K562 (cell line): Measurements from ENCODE around the gene SOAT2. TPM values are rescaled to one million over a fixed set of nuclear protein-coding genes. Genes with fewer than 3 reads are reported as not detected.

ENCODE experiments used
- ATAC-seq: fragments of 200-7000 bp; cut with Tn5 transposase; 3 replicates; pipeline ENCODE4 v1.9.1; 2020; ENCODE audit warnings: moderate library complexity
- BruUV-seq: library from RNA; stranded (reverse); fragments of 400-500 nt; replicated peaks from 2 replicates; lab custom pipeline; 2021; lab: Mats Ljungman, UMichigan
- CTCF ChIA-PET: fragments of 300-600 bp; formaldehyde crosslinking; extraction: SDS; loops from one replicate; lab custom pipeline; 2021; ENCODE audit warnings: low intra/inter-chr PET ratio; lab: Yijun Ruan, JAX
- POLR2A ChIA-PET: fragments of 300-600, 350-650 bp; sonication (Branson Sonifier 250); formaldehyde crosslinking; extraction: SDS; loops from one replicate; lab custom pipeline; 2021; ENCODE audit warnings: antibody characterized with exemption, inconsistent platforms; lab: Yijun Ruan, JAX
- DNase-seq, 4 experiments: peaks; one replicate each; pipeline versions ENCODE4 v3.0.0 to v3.0.0-alpha.2; 2011 to 2018; ENCODE audit warnings: low spot score in 3 of 4, mixed read lengths in 3 of 4; ENCODE audit errors: extremely low read depth in 1 of 4
- FAIRE-seq: peaks from 2 replicates; lab custom pipeline; 2011; peaks lifted over from hg19 to GRCh38; lab: Jason Lieb, UNC
- H2AFZ ChIP-seq: 2 replicates; pipeline ENCODE4 v1.6.0; 2011; ENCODE audit warnings: low read depth, low read length, control low read depth, inconsistent platforms
- H3K27ac ChIP-seq: fragments of 200-600 bp; 3 replicates; pipeline ENCODE4 v1.8.0; 2011; ENCODE audit warnings: low read depth, mild to moderate bottlenecking, control low read depth, inconsistent platforms, low read length, moderate library complexity, mixed read lengths; ENCODE audit errors: extremely low read depth
- H3K27me3 ChIP-seq, 2 experiments: fragments of 300-600 bp in 1 of 2; 2 replicates in 1 of 2; 3 replicates in 1 of 2; pipeline versions ENCODE4 v1.6.0 to v1.8.0; 2011; ENCODE audit warnings: inconsistent platforms in 2 of 2, low read length in 2 of 2, mild to moderate bottlenecking in 1 of 2, mixed read lengths in 1 of 2, moderate library complexity in 1 of 2; ENCODE audit not compliant: control insufficient read depth in 2 of 2, insufficient read depth in 2 of 2
- H3K36me3 ChIP-seq: fragments of 300-600 bp; 3 replicates; pipeline ENCODE4 v1.8.0; 2011; ENCODE audit warnings: mild to moderate bottlenecking, low read length, inconsistent platforms; ENCODE audit not compliant: control insufficient read depth, insufficient read depth
- H3K4me1 ChIP-seq, 2 experiments: fragments of 200-600 bp in 1 of 2; replicated peaks in 1 of 2; 2 replicates in 1 of 2; 3 replicates in 1 of 2; pipeline versions ENCODE4 v1.5.1 to v1.8.0; 2011; ENCODE audit warnings: inconsistent platforms in 2 of 2, low read length in 2 of 2, mild to moderate bottlenecking in 1 of 2, mixed read lengths in 1 of 2, moderate library complexity in 1 of 2; ENCODE audit not compliant: control insufficient read depth in 2 of 2, insufficient read depth in 2 of 2
- H3K4me2 ChIP-seq: 2 replicates; pipeline ENCODE4 v1.6.1; 2011; ENCODE audit warnings: low read length, control low read depth, inconsistent platforms, mixed read lengths; ENCODE audit not compliant: insufficient read depth
- H3K4me3 ChIP-seq: fragments of 200-600 bp; sonication (generic), shearing (Covaris generic); 2 replicates; pipeline ENCODE4 v1.5.1; 2016; ENCODE audit warnings: control low read depth, inconsistent platforms
- H3K79me2 ChIP-seq: fragments of 200-600 bp; 3 replicates; pipeline ENCODE4 v1.8.0; 2011; ENCODE audit warnings: low read length, inconsistent platforms; ENCODE audit not compliant: control insufficient read depth, insufficient read depth
- H3K9ac ChIP-seq, 2 experiments: 2 replicates each; pipeline versions ENCODE4 v1.6.0 to v1.6.1; 2011; ENCODE audit warnings: low read depth in 2 of 2, low read length in 2 of 2, control low read depth in 1 of 2, inconsistent platforms in 1 of 2, mild to moderate bottlenecking in 1 of 2, mixed read lengths in 1 of 2; ENCODE audit not compliant: insufficient read depth in 1 of 2
- H3K9me1 ChIP-seq: one replicate; pipeline ENCODE4 v1.6.0; 2011; ENCODE audit warnings: inconsistent platforms, mild to moderate bottlenecking, low read length, moderate library complexity; ENCODE audit not compliant: control insufficient read depth, insufficient read depth
- H3K9me3 ChIP-seq: replicated peaks from 2 replicates; pipeline ENCODE4 v1.5.1; 2011; ENCODE audit warnings: low read depth, low read length, inconsistent platforms; ENCODE audit not compliant: control insufficient read depth, insufficient read depth
- H4K20me1 ChIP-seq: replicated peaks from 2 replicates; pipeline ENCODE4 v1.6.1; 2011; ENCODE audit warnings: low read length, inconsistent platforms, mixed read lengths; ENCODE audit not compliant: control insufficient read depth, insufficient read depth
- BRD9 ChIP-seq: fragments of 450-650 bp; IDR thresholded peaks from 2 replicates; pipeline ENCODE4 v1.6.1; 2018; ENCODE audit warnings: low read depth; ENCODE audit not compliant: partially characterized antibody
- DPF2 ChIP-seq: fragments of 450-650 bp; IDR thresholded peaks from 2 replicates; pipeline ENCODE4 v1.6.1; 2016
- GTF2F1 ChIP-seq: IDR thresholded peaks from 2 replicates; pipeline ENCODE4 v1.6.1; 2011; ENCODE audit warnings: low read depth, low read length, improper control_type of control experiment
- HEY1 ChIP-seq: fragments of 250-450 bp; sonication (Bioruptor Pico); IDR thresholded peaks from 2 replicates; pipeline ENCODE4 v1.5.0; 2020; ENCODE audit warnings: mild to moderate bottlenecking, moderate library complexity, borderline replicate concordance
- MYC ChIP-seq, 2 experiments: fragments of 250-450 bp in 1 of 2; sonication (Bioruptor Pico) in 1 of 2; IDR thresholded peaks; 2 replicates each; pipeline versions ENCODE4 v1.5.1 to v1.6.1; 2012 to 2021; ENCODE audit warnings: low read depth in 2 of 2, borderline replicate concordance in 1 of 2, improper control_type of control experiment in 1 of 2, low read length in 1 of 2, mild to moderate bottlenecking in 1 of 2, moderate library complexity in 1 of 2
- ZBED1 ChIP-seq: IDR thresholded peaks from 2 replicates; pipeline ENCODE4 v1.6.1; 2014
- ZKSCAN1 ChIP-seq: fragments of 150-350 bp; IDR thresholded peaks from 2 replicates; pipeline ENCODE4 v1.6.1; 2016; ENCODE audit warnings: low read depth, low read length
- WGBS: fragments of 100-300 bp; shearing (Covaris generic); methylation state at CpG from one replicate; pipeline ENCODE4 v1.1.6; 2016; ENCODE audit warnings: low coverage, mixed read lengths; ENCODE audit not compliant: insufficient coverage; ENCODE audit errors: missing lambda C conversion rate; 5-methylcytosine and 5-hydroxymethylcytosine counted together
- in situ Hi-C: fragments of 300-500 bp; cut with MboI; formaldehyde crosslinking; loops from 4 replicates; pipeline ENCODE4 v1.15.0; 2018; ENCODE audit warnings: inconsistent platforms, mixed read lengths
- intact Hi-C: fragments of 100-400 bp; cut with micrococcal nuclease; formaldehyde crosslinking; loops from 2 replicates; pipeline ENCODE4 v1.14.2; 2022
- polyA plus RNA-seq, 8 experiments: library from polyadenylated mRNA; depleted of rRNA in 4 of 8; stranded (reverse) in 5 of 8; unstranded in 3 of 8; fragments of >200 nt; fragmentation: Nextera tagmentation in 2 of 8; fragmentation: Illumina TruSeq in 1 of 8; extraction: Ambion mirVana in 2 of 8; extraction: Trizol in 1 of 8; gene quantifications; 2 replicates each; pipeline versions ENCODE4 v1.2.1 to v1.2.3, GENCODE V29; 2011 to 2014; ENCODE audit warnings: inconsistent platforms in 1 of 8, missing spikeins in 1 of 8
- total RNA-seq, 7 experiments: library from RNA; depleted of rRNA in 6 of 7; stranded (reverse); fragments of >200 nt in 6 of 7; fragmentation: Illumina TruSeq in 2 of 7; extraction: Trizol in 2 of 7; gene quantifications; 2 replicates each; pipeline versions ENCODE4 v1.2.1 to v1.2.3, GENCODE V29; 2011 to 2021; ENCODE audit warnings: low replicate concordance in 1 of 7
- TF ChIP-seq, protein P1 (sequence below): IDR thresholded peaks from 3 replicates; pipeline ENCODE4 v1.6.1; 2011; ENCODE audit warnings: borderline replicate concordance, mild to moderate bottlenecking, moderate library complexity; ENCODE audit not compliant: insufficient read length; ENCODE audit errors: extremely low read depth
- TF ChIP-seq, protein P2 (sequence below): sonication (generic); formaldehyde crosslinking; IDR thresholded peaks from 2 replicates; pipeline ENCODE4 v1.9.0; 2022; ENCODE audit warnings: mild to moderate bottlenecking, missing genetic modification reagents

Gene SOAT2
- total and polyA plus RNA-seq, 9 of the 15 experiments (the other 6 are each of a cell fraction or from before 2014, with no cell fraction given) = 0.04 TPM; not detected in 8

DNA sequence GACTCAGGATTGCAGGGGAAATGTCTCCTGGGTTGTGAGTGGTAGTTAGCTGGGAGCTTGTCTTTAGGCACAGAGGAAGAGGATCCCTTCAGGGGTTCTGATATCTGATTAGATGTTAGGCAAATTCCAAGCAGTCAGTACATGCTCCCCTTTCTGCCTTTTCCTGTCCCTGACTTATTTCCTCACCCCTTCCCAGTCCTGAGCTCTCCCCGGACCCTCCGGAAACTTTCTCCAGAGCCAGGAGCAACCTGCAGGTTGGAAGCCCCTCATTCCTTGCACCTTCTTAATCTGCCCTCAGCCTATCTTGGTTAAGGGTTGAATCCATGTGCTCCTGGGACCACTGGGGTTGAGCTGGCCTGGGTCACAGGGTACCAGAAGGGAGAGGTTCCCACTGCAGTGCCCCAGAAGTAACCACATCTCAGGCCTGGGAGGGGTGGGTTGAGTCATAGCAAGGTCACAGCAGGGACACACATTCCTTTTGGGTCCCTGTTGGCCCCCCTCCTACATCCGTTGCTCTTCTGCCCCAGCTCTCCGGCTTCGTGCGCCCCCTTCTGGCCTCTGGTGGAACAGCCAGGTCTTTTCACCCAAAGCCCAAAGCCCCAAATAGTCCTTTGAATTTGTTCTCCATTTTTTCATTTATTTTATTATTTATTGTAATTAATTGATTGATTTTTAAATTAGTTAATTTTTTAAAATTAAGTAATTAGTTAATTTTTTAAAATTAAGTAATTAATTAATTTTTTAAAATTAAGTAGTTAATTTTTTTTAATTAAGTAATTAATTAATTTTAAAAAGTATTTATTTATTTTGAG, 4.0 kb upstream of the SOAT2 start (continued):
- no peak for TF ChIP-seq BRD9
- TF ChIP-seq DPF2 = peak; percentile 87
- peak; percentile 59 for TF ChIP-seq MYC (IDR thresholded peaks at IDR 0.05; ENCODE audit: low read depth, low read length)
- 0 out of 2 replicates have a peak, but pooled peaks have one; percentile 36 for TF ChIP-seq MYC (CRISPR knock-in tag; IDR thresholded peaks at IDR 0.05; ENCODE audit: borderline replicate concordance, low read depth)
- TF ChIP-seq ZKSCAN1 = no peak
- TF ChIP-seq GTF2F1 = no peak
- TF ChIP-seq ZBED1 = no peak

DNA sequence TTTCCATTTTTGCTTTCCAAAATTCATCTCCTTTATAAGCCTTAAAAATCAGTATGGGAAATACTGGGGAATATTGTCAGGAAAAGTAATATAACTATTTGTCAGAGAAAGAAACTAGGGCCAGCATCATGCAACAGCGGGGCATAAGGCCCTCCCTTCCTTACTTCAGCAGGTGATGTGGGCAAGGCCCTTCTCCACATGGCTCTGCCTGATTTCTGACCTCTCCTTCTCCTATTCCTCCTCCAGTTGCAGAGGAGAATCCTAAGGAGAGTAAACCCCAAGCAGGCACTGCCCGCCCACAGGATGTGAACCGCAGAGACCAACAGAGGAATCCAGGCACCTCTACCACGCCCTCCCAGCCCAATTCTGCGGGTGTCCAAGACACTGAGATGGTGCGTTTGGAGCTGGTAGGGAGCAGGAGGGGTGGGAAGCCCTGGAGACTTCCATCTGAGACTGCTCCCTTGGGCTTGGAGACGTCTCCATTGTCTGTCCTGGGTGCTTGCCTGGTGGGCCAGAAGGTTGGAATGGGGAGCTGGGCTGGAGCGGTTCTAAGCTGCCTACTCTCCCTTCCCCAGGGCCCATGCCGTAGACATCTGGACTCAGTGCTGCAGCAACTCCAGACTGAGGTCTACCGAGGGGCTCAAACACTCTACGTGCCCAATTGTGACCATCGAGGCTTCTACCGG, 2.7 kb upstream of the SOAT2 start:
- Histone ChIP-seq H3K9ac (peak overlapping the region in 1 of 2 experiments; percentile 67; a peak in 2 of 4 replicates), H3K9me3 (no peaks in the 10 kb centered on the region), H3K4me2 (no peak overlapping the region), H4K20me1 (no peaks in the 10 kb centered on the region), H2AFZ (peak overlapping the region; percentile 54)
- in situ Hi-C loops = loop anchor here (5.0 kb wide), 1 partner anchor 33 kb away; no protein-coding TSS in a partner anchor
- ChIA-PET POLR2A (interaction anchor here (1.4 kb wide), 1 partner anchor 10 kb away, joined by 4 read pairs; no protein-coding TSS in a partner anchor), CTCF (no interaction called here)
- no peak for DNase-seq
- no peak for FAIRE-seq
- no peak for ATAC-seq
- no peak for TF ChIP-seq HEY1 (CRISPR knock-in tag)
- TF ChIP-seq, protein P1, sequence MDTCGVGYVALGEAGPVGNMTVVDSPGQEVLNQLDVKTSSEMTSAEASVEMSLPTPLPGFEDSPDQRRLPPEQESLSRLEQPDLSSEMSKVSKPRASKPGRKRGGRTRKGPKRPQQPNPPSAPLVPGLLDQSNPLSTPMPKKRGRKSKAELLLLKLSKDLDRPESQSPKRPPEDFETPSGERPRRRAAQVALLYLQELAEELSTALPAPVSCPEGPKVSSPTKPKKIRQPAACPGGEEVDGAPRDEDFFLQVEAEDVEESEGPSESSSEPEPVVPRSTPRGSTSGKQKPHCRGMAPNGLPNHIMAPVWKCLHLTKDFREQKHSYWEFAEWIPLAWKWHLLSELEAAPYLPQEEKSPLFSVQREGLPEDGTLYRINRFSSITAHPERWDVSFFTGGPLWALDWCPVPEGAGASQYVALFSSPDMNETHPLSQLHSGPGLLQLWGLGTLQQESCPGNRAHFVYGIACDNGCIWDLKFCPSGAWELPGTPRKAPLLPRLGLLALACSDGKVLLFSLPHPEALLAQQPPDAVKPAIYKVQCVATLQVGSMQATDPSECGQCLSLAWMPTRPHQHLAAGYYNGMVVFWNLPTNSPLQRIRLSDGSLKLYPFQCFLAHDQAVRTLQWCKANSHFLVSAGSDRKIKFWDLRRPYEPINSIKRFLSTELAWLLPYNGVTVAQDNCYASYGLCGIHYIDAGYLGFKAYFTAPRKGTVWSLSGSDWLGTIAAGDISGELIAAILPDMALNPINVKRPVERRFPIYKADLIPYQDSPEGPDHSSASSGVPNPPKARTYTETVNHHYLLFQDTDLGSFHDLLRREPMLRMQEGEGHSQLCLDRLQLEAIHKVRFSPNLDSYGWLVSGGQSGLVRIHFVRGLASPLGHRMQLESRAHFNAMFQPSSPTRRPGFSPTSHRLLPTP = no peak
- TF ChIP-seq, protein P2, sequence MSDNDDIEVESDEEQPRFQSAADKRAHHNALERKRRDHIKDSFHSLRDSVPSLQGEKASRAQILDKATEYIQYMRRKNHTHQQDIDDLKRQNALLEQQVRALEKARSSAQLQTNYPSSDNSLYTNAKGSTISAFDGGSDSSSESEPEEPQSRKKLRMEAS (CRISPR knock-in tag) = 0 out of 2 replicates have a peak, but pooled peaks have one; percentile 19
- TF ChIP-seq, all 486 proteins: peak for 1
- H3K36me3 ChIP-seq = no peaks in the 10 kb centered on the region
- H3K27ac ChIP-seq = no peak overlapping the region
- no peaks in the 10 kb centered on the region; a peak in 1 of 5 replicates for H3K27me3 ChIP-seq
- peaks cover 6% of the 10 kb centered on the region for H3K9me1 ChIP-seq
- H3K79me2 ChIP-seq = no peaks in the 10 kb centered on the region
- intact Hi-C loops = no loop called here
- no peak overlapping the region for H3K4me3 ChIP-seq
- WGBS = 60% methylated on average over 12 of the region's 13 CpGs
- BruUV-seq = no TSS peak
- H3K4me1 ChIP-seq = peaks cover 40 to 43% of the 10 kb centered on the region in 2 experiments
